ENCODE results near the gene IL10RB.
"Not testable (repeated sequence)": the region's sequence is repeated elsewhere in the genome, so short reads cannot be mapped to it uniquely, and the experiment has no call there.

The IL10RB gene

DNA sequence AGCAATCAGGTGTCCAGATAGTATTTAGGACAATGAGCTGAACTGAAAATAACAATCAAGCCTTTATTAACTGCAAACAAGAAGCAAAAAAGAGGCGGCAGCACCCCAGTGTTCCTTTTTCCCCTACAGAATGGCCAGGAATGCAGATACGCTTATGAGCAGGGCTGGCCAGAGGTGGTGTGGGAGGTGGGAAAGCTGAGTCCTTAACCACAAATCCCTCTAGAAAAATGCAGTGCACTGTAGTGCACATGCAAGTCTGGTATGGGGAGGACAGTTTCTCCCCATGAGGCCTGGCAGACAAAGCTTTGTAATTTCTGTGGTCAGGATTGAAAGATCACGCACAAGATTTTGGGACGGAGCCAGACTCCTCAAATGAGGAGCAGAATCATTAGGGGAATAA, 47.9 kb downstream of the IL10RB start:
- TF ChIP-seq, protein P1, sequence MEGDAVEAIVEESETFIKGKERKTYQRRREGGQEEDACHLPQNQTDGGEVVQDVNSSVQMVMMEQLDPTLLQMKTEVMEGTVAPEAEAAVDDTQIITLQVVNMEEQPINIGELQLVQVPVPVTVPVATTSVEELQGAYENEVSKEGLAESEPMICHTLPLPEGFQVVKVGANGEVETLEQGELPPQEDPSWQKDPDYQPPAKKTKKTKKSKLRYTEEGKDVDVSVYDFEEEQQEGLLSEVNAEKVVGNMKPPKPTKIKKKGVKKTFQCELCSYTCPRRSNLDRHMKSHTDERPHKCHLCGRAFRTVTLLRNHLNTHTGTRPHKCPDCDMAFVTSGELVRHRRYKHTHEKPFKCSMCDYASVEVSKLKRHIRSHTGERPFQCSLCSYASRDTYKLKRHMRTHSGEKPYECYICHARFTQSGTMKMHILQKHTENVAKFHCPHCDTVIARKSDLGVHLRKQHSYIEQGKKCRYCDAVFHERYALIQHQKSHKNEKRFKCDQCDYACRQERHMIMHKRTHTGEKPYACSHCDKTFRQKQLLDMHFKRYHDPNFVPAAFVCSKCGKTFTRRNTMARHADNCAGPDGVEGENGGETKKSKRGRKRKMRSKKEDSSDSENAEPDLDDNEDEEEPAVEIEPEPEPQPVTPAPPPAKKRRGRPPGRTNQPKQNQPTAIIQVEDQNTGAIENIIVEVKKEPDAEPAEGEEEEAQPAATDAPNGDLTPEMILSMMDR (IDR thresholded peaks at IDR 0.05; ENCODE audit: control insufficient read depth, extremely low read depth, insufficient read depth), result no peak
- DNase-seq (ENCODE audit: low read depth), result no peak
- H3K4me3 ChIP-seq (ENCODE audit: low read depth, low read length), result no peak overlapping the region

DNA sequence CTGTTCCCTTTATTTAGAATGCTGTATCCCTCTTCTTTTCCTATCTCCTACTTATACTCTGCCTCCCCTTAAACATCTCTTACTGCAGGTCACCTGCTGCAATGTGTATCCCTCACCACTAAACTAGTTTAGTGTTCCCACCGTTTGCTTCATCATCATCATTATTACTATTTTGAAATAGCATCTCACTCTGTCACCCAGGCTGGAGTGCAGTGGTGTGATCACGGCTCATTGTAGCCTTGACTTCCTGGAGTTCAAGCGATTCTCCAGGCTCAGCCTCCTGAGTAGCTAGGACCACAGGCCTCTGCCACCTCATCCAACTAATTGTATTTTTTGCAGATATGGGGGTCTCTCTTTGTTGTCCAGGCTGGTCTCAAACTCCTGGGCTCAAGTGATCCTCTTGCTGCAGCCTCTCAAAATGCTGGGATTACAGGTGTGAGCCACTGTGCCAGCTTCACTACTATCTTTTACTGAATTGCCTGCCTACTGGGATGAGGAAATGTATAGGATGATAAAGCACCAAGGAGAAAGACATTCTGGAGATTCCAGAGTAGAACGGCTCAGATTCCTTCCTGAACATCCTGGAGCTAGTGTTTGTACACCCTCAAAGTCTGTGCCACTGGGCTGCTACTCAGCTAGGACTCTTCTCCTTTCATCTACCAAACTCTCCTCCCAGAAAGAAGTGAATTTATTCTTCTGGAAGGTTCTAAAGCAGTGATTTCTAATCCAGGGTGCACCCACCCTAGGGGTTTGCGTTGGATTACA, 50.0 kb downstream of the IL10RB start:
- no peak for DNase-seq (ENCODE audit: low read depth)
- no peak overlapping the region for H3K4me3 ChIP-seq (ENCODE audit: low read depth, low read length)
- TF ChIP-seq, protein P1 (IDR thresholded peaks at IDR 0.05; ENCODE audit: control insufficient read depth, extremely low read depth, insufficient read depth), result no peak

DNA sequence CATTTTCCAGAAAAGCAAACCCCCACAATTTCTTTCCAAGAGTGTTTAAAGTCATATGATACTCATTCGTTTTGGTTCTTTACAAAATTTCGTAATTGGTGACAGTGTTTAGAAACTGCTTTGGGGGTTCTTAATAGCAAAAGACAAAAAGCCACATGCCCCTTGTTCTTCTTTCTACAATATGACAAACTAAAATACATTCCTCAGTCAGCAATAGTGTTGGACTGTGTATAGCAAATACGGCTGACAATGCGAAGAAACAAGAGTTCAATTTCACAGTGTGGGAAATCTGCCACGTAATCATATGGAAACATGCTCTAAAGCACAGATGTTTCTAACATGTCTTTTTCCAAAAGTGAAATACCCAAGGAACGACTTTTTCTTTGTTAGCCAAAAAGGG, 51.0 kb downstream of the IL10RB start:
- TF ChIP-seq, protein P1 (IDR thresholded peaks at IDR 0.05; ENCODE audit: control insufficient read depth, extremely low read depth, insufficient read depth), result no peak
- no peak overlapping the region for H3K4me3 ChIP-seq (ENCODE audit: low read depth, low read length)
- DNase-seq (ENCODE audit: low read depth), result no peak

DNA sequence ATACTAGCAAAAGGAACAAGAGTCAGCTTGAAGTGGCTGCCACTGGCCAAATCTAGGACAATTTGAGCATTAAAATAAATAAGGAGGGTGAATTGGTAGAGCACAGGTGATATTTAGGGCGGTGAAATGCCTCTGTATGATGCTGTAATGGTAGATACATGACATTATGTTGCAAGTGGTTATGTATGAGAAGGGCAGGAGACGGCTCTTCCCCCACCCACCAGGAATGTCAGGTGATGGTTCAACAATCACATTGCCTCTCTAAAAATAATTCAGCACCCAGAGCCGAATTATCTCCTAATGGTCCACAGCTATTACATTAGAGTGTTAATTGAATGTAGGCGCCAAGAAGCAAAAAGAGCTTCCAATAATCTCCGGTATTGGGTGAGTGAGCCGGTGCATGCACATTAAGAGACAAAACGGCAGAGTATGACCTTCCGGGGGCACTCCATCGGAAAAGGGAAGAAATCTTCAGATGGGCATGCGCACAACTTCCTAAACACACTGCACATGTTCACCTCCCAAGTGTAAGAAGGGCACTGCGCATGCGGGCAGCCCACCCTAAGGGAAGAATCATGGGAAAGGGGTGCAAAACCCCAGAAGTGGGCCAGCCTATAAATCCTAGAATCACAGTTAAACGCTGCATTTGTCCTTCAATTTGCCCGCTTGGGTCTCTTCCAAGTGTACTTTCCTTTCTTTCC, 51.8 kb downstream of the IL10RB start:
- H3K4me3 ChIP-seq (ENCODE audit: low read depth, low read length), result no peak overlapping the region
- TF ChIP-seq, protein P1 (IDR thresholded peaks at IDR 0.05; ENCODE audit: control insufficient read depth, extremely low read depth, insufficient read depth), result no peak
- no peak for DNase-seq (ENCODE audit: low read depth)

DNA sequence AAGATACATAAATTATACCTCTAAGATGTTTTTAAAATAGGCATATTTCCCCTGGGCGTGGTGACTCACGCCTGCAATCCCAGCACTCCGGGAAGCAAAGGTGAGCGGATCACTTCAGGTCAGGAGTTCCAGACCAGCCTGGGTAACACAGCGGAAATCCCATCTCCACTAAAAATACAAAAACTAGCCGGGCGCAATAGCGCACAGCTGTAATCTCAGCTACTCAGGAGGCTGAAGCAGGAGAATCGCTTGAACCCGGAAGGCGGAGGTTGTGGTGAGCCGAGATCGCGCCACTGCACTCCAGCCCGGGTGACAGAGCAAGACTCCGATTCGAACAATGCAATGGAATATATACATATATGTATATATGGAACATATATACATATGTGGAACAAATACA, 54.8 kb downstream of the IL10RB start:
- not testable (repeated sequence) for H3K4me3 ChIP-seq (ENCODE audit: low read depth, low read length); DNase-seq (ENCODE audit: low read depth)

DNA sequence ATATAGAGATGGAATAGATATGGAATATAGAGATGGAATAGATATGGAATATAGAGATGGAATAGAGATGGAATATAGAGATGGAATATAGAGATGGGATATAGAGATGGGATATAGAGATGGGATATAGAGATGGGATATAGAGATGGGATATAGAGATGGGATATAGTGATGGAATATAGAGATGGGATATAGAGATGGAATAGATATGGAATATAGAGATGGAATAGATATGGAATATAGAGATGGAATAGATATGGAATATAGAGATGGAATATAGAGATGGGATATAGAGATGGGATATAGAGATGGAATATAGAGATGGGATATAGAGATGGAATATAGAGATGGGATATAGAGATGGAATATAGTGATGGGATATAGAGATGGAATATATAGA, 57.4 kb downstream of the IL10RB start:
- not testable (repeated sequence) for DNase-seq (ENCODE audit: low read depth)
- peak overlapping the region; percentile 94; the same call in 1 of the 2 replicates for H3K4me3 ChIP-seq (ENCODE audit: low read depth, low read length)

DNA sequence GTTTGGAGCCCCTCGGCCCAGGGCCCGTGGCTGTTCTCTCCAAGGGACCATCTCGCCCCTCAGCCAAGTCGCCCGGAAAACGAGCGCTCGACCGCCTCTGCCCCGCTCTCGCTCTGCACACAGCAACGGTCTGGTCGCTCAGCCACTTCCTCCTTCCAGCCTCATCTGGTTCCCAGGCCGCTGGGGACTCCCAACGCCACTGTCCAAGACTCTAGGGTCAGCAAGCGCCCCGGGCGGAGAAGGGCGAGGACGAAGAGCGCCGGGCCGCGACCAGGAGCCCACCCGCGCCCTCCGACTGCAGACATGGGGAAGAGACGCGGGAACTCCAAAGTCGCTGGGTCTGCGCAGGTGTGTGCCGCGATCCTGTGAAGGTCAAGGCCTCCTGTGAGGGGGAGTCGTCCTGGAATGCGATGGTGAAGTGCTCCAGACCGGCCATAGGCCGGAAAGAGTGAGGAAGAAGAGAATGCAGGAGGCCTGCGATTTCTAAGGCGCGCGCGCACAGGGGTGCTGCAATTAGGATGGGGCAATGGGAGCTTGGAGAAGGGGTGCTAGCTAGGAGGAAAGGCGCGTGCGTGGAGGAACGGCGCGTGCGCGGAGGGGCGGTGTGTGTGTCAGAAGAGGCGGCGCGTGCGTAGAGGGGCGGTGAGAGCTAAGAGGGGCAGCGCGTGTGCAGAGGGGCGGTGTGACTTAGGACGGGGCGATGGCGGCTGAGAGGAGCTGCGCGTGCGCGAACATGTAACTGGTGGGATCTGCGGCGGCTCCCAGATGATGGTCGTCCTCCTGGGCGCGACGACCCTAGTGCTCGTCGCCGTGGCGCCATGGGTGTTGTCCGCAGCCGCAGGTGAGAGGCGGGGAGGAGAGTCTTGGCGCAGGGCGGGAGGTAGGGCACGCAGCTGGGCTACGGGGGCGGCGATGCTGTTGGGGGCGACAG, 58.4 kb downstream of the IL10RB start, which contains the start of gene IFNAR1:
Gene IFNAR1, plus strand, starts transcription at position 680 of the 931 bp plus-strand sequence. Its CDS starts 86 bp downstream, at position 766.
- peak; percentile 83 for DNase-seq (ENCODE audit: low read depth)
- peak within 1 kb of the TSS; percentile 94 for H3K4me3 ChIP-seq (ENCODE audit: low read depth, low read length)
- TF ChIP-seq, protein P1 (IDR thresholded peaks at IDR 0.05; ENCODE audit: control insufficient read depth, extremely low read depth, insufficient read depth), result no peak
